Astrocyte of the cerebellum (primary cell): ENCODE measurements around the gene EML1.

Experiments used
- DNase-seq: peaks from one replicate; pipeline ENCODE4 v3.0.0-alpha.2; 2011; ENCODE audit warnings: low read depth
- H3K4me3 ChIP-seq: 2 replicates; pipeline ENCODE4 v1.5.1; 2011; ENCODE audit warnings: mild to moderate bottlenecking, low read depth, low read length, moderate library complexity
- in situ Hi-C: cut with HindIII; loops from 2 replicates; pipeline ENCODE4 v1.10.0; 2017; ENCODE audit warnings: low sequenced_read_pairs
- TF ChIP-seq, protein P1 (sequence below): IDR thresholded peaks from 2 replicates; pipeline ENCODE4 v1.5.1; 2012; ENCODE audit warnings: low read length, low read depth, moderate library complexity, mild to moderate bottlenecking; ENCODE audit errors: missing control alignments

EML1 gene

DNA sequence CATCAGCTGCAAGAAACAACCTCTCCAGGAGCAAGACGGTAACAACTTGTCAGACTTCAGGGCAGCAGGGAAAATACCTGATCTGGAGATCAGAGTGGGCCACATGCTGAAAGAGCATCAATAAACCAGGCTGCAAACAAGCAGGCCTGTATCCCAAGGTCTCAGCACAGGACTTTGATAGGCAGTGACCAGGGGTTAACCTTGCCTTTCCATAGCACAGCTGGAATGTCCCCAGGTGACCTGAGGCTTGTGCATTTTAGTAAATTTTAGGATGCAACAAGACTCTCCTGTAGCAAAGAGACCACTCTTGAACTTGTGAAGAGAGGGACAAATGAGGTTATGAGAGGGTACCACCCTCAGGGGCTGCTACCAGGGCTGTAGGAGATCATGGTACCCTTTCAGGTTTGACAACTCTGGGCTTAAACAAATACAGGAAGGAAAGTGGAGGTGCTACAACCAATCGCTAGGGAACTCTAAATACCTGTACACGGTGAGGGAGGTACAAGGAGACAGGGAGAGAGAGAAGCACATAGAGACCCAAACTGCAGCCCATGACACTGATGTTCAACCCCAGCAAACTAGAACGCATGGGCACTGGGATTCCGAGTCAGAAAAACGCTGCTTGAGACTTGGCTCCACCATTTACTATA lies 176.6 kb downstream of the EML1 start:
- in situ Hi-C loops = no loop called here
- TF ChIP-seq, protein P1, sequence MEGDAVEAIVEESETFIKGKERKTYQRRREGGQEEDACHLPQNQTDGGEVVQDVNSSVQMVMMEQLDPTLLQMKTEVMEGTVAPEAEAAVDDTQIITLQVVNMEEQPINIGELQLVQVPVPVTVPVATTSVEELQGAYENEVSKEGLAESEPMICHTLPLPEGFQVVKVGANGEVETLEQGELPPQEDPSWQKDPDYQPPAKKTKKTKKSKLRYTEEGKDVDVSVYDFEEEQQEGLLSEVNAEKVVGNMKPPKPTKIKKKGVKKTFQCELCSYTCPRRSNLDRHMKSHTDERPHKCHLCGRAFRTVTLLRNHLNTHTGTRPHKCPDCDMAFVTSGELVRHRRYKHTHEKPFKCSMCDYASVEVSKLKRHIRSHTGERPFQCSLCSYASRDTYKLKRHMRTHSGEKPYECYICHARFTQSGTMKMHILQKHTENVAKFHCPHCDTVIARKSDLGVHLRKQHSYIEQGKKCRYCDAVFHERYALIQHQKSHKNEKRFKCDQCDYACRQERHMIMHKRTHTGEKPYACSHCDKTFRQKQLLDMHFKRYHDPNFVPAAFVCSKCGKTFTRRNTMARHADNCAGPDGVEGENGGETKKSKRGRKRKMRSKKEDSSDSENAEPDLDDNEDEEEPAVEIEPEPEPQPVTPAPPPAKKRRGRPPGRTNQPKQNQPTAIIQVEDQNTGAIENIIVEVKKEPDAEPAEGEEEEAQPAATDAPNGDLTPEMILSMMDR = no peak
- no peak overlapping the region for H3K4me3 ChIP-seq
- DNase-seq = no peak

DNA sequence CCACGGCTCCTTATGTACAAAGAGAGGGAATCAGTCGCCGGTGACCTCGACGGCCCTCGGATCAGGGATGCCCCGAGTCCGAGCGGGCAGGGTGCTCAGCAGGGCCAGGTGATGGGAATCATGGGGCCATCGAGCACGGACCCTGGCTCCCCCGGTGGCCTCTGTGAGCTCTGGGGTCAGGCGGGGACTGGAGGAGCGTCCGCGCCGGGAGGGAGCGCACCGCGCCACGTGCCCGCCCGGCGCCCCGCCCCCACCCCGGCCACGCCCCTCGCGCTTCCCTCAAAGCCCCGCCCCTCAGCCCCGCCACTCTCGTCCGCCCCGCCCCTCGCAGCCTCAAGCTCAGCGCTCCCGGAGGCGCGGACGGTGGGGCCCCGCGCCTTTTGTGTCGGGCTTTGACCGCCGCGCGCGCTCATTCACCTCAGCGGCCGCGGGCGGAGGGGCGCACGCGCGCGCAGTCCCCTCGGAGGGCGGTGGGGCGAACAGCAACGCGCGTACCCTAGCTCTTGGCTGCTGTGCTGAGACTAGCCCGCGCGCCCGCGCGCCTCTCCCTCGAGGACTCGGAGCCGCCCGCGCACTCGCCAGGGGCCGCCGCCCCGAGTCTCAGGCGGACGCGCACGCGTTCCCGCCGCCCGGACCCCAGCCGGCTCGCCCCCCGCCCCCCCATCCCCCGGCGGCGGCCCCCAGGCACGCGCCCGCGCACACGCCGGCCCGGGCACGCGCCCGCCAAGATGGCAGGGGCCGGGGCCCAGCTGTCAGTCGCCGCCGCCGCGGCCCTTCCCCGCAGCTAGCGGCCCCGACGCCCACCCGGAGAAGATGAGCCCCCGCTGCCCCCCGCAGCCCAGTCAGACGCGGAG lies 178.1 kb downstream of the EML1 start:
- TF ChIP-seq, protein P1 = no peak
- peak overlapping the region; percentile 86 for H3K4me3 ChIP-seq
- in situ Hi-C loops = no loop called here
- peak; percentile 53 for DNase-seq

DNA sequence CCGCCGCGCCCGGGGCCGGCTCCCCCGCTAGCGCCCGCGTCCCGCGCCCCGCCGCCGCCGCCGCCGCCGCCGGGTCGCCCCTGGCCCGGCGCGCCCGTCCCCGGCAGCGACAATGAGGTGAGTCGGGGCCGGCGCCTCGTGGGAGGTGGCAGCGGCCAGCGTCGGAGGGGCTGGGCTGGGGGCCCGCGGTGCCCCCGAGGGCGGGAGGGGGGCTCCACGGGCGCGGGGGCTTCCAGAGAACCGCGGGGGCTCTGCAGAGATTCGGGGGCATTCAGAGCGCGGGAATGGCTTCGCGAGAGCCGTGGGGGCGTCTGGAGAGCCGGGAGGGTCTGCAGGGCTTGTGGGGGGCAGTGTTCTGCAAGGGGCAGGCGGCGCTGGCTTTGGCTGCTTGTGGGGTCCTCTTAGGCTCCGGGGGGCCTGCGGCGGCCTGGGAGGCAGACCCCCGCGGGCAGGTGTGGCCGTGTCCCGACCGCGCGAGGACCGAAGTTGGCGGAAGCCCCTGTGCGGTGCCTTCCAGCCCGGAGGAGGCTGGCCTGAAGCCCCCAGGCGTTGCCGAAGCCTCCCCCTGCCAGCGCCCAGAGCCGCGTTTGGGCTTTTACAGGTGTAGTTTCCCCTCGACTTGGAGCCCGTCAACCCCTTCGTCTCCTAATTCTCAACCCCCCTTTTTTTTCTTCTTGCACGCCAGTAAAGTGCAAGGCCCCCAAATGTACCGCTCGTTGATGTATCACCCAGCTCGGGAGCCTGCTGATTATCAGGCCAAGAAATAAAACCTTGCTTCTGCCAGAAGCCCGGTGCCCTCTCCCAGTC lies 178.9 kb downstream of the EML1 start:
- in situ Hi-C loops = no loop called here
- no peak for DNase-seq
- H3K4me3 ChIP-seq = peak overlapping the region; percentile 86
- TF ChIP-seq, protein P1 = no peak

DNA sequence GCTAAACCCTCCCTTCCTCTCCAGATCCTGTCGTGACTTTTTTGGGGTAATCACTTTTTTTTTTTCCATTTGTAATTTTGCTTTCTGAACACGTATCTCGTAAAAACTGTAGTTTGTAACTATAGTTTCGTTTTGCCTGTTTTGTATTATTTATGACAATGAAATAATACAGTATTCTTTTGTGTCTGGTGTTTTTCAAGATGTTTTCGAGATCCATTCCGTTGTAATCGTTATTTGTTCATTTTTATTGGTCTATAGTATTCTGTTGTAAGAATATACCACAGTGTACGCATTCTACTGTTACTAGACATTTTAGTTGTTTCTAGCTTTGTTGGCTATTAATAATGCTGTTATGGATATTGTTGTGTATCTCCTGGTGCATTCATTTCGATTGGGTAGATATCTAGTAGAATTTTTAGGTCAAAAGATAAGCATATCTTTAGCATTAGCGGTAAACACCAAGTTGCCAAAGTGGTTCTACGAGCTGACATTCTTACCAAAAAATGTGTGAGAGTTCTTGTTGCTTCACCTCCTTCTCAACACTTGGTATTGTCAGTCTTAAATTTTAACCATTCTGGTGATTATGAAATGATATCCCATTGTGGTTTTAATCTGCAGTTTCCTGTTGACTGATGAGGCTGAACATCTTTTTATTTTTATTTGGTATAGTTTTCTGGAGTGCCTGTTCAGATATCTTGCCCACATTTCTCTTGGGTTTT lies 179.7 kb downstream of the EML1 start:
- TF ChIP-seq, protein P1 = no peak
- no peak for DNase-seq
- in situ Hi-C loops = no loop called here
- peak overlapping the region; percentile 86 for H3K4me3 ChIP-seq

DNA sequence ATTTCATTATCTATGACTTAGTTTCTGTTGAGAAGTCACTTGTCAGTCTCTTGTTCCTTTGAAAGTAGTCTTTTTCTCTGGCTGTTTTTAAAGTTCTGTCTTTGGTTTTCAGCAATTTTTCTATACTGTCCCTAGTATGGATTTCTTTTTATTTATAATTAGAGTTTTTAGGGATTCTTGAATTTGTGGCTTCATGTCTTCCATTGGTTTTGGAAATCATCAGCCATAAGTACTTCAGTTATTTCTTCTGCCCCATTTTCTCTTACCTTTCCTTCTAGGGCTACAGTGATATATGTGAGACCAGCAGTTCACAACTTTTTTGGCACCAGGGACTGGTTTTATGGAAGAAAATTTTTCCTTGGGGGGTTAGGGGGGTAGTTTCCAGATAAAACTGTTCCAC lies 182.0 kb downstream of the EML1 start:
- in situ Hi-C loops = no loop called here
- no peak for DNase-seq
- TF ChIP-seq, protein P1 = no peak
- no peak overlapping the region for H3K4me3 ChIP-seq

DNA sequence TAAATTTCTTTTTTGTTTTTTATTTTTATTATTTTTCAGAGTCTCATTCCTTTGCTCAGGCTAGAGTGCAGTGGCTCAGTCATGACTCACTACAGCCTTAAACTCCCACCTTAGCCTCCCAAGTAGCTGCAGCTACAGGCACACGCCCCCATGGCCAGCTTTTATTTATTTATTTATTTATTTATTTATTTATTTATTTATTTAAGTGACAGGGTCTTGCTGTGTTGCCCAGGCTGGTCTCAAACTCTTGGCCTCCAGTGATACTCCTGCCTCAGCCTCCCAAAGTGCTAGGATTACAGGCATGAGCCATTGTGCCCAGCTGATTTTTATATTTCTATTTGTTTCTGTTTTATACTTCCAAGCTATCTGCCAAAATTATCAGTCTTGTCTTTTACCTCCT lies 182.8 kb downstream of the EML1 start:
- H3K4me3 ChIP-seq = no peak overlapping the region
- TF ChIP-seq, protein P1 = no peak
- DNase-seq = no peak
- in situ Hi-C loops = no loop called here
